Cardiac atrium fibroblast (primary cell): ENCODE measurements around the gene KLHL3. TPM values are rescaled to one million over a fixed set of nuclear protein-coding genes. Genes with fewer than 3 reads are reported as not detected.

Experiments
- total RNA-seq: library from RNA; depleted of rRNA; stranded (reverse); fragments of >200 nt; gene quantifications from 2 replicates; pipeline ENCODE4 v1.2.3, GENCODE V29; 2015

The KLHL3 gene
- total RNA-seq, result 2.5 and 6.3 TPM in 2 replicates

GRCh38 chr5:137735555-137736284 lies at the start of gene KLHL3:
Gene KLHL3 (minus strand): TSS chr5:137736089. CDS start chr5:137735646, 443 bp downstream.

GRCh38 chr5:137754188-137754960 lies 18.5 kb upstream of the KLHL3 start, which contains the start of gene HNRNPA0:
Gene HNRNPA0 (minus strand): TSS chr5:137754363. CDS start chr5:137754066, 297 bp downstream.

Other genes with a start within 250 kb of the KLHL3 start
- gene SPOCK1, start 236.8 kb downstream of the KLHL3 start, total RNA-seq, result 123 and 128 TPM in 2 replicates
- 6.7 and 8.4 TPM in 2 replicates for gene HNRNPA0, start 18.3 kb upstream of the KLHL3 start, total RNA-seq
- not detected in 2 replicates for gene MYOT, start 131.8 kb upstream of the KLHL3 start, total RNA-seq
- gene PKD2L2, start 153.4 kb upstream of the KLHL3 start, total RNA-seq, result not detected in 2 replicates